SK-N-MC (cell line): ENCODE results near the gene RBM19.
A peak's percentile ranks its signal among the peaks of the same experiment; 100 is the strongest.
"Not testable (repeated sequence)": the region's sequence is repeated elsewhere in the genome, so short reads cannot be mapped to it uniquely, and the experiment has no call there.

Experiments used
- DNase-seq: peaks from one replicate; pipeline ENCODE4 v3.0.0-alpha.2; 2011; ENCODE audit warnings: low read depth, low spot score
- H3K27ac ChIP-seq: fragments of 200-600 bp; sonication (generic); 2 replicates; pipeline ENCODE4 v1.5.1; 2016; ENCODE audit warnings: mixed run types
- H3K36me3 ChIP-seq: fragments of 200-600 bp; sonication (generic); 2 replicates; pipeline ENCODE4 v1.6.1; 2017; ENCODE audit warnings: antibody characterized with exemption, low read length, mixed read lengths; ENCODE audit not compliant: insufficient read depth
- H3K4me3 ChIP-seq: fragments of 200-600 bp; sonication (generic); 2 replicates; pipeline ENCODE4 v1.5.1; 2016
- H3K9ac ChIP-seq: fragments of 200-600 bp; sonication (generic); 2 replicates; pipeline ENCODE4 v1.8.0; 2017; ENCODE audit warnings: mixed run types, mixed read lengths; ENCODE audit not compliant: insufficient read length
- H3K9me3 ChIP-seq: fragments of 200-600 bp; sonication (generic); 2 replicates; pipeline ENCODE4 v1.6.1; 2017; ENCODE audit warnings: low read depth, mild to moderate bottlenecking, antibody characterized with exemption, low read length, moderate library complexity, mixed read lengths
- EZH2 ChIP-seq: fragments of 200-600 bp; sonication (generic); IDR thresholded peaks from one replicate; pipeline ENCODE4 v1.6.1; 2017; ENCODE audit warnings: antibody characterized with exemption
- FOXP2 ChIP-seq: optimal IDR thresholded peaks from 2 replicates; pipeline ENCODE3; 2011; ENCODE audit warnings: mild to moderate bottlenecking, moderate library complexity; ENCODE audit not compliant: insufficient read depth; ENCODE audit errors: extremely low read length, control extremely low read depth
- POLR2AphosphoS5 ChIP-seq: IDR thresholded peaks from 2 replicates; pipeline ENCODE4 v1.6.1; 2012; ENCODE audit warnings: mild to moderate bottlenecking, low read depth, low read length, borderline replicate concordance

The RBM19 gene

DNA sequence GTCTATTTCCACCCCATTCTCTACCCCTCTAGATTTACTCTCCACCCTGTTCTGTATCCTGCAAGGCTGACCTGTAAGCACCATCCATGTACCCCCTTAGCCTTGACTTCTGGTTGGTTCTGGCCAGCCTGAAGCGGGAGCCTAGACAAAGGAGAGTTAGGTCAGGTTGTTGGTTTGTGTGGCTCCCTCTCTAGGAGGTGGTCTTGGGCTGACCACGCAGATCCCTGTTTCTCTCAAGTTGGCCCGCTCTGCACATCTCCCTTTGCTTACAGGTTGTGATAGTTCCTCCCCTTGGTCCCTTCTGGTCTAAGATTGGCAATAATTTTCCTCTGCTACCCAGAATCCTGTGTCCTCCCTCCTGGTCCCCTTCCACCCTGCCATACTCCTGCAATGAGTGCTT is 38.3 kb upstream of the RBM19 start:
- TF ChIP-seq EZH2 = no peak
- TF ChIP-seq POLR2AphosphoS5 = no peak
- TF ChIP-seq FOXP2 = no peak

DNA sequence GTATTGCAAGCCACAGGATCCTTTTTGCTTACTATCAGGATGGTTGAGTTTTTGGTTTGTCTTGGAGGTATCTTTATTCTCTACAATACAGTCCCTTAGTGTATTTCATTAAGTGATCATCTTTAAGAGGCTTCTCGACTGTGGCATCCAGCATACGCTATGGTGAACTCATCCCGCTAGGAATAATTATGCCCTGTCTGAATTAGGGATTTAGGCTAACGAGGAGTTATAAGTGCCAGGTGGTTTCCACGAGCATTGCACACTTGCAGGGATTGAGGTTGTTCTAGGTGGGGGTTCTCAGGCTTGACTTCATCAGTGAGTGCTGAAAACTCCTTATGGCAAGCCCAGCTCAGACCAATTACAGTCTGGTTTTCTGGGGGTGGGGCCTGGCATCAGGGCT is 37.2 kb upstream of the RBM19 start:
- TF ChIP-seq POLR2AphosphoS5 = no peak
- TF ChIP-seq EZH2 = peak; percentile 71
- no peaks in the 10 kb centered on the region for H3K36me3 ChIP-seq
- no peak overlapping the region for H3K9ac ChIP-seq
- no peaks in the 10 kb centered on the region for H3K9me3 ChIP-seq
- DNase-seq = no peak
- no peak overlapping the region for H3K27ac ChIP-seq
- no peak overlapping the region for H3K4me3 ChIP-seq

More for the DNA sequence above, 38.3 kb upstream of the RBM19 start:
- Histone ChIP-seq H3K9me3 (no peaks in the 10 kb centered on the region), H3K36me3 (no peaks in the 10 kb centered on the region), H3K27ac (no peak overlapping the region), H3K9ac (no peak overlapping the region), H3K4me3 (no peak overlapping the region)
- no peak for DNase-seq

DNA sequence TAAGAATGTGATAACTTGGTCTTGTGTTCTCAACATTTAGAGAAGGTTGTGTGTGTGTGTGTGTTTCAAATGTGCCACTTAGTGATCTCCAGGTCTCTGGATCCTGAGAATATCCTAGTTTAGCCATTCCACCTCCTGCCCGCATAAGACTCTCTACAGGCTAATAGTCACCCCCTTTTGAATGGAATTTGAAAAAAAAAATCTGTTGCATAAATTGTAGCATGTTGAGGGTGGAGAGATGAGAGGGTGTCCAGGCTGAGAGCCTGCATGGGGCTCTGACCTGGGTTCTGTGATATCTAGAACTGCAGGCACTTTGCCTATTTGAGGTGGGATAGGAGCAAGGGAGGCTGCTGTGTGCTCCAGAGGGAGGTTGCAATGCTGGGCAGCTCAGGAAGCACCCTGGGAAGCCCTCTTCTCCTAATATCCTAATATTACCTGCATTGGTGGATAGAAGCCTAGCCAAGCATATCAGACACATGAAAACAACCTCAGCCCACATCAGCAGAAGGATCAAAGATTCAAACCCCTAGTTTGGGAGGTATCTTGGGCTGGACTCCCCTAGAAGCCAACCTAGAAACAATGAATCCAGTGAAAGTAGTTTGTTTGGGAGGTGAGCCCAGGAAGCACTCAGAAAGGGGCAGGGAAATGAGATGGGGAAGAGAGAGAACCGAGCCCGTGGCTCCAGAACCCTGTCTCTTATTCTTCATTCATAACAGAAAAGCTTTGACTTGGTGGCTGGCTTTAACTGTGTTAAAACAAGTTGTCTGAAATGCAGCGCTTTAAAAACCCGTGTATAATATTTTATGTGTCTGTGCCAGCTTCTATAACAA is 35.6 kb upstream of the RBM19 start:
- TF ChIP-seq EZH2 = no peak
- no peak for TF ChIP-seq FOXP2
- no peak for TF ChIP-seq POLR2AphosphoS5

DNA sequence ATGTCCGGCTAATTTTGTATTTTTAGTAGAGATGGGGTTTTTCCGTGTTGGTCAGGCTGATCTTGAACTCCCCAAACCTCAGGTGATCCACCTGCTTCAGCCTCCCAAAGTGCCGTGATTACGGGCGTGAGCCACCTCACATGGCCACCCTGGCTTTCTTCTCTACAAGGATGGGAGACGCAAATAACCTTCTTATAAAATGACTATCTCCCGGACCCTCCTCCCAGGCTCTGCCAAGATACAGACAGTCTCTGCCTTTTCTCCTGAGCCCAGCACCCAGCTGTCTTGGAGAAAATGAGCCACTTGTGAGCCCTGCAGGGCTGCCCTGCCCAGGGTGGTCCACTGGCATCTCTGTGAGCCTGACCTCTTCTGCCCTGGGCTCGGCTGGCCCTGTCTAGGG is 34.7 kb upstream of the RBM19 start:
- no peak for TF ChIP-seq EZH2
- no peak for TF ChIP-seq FOXP2
- no peak for TF ChIP-seq POLR2AphosphoS5

More for the DNA sequence above, 35.6 kb upstream of the RBM19 start:
- H3K9ac ChIP-seq = no peak overlapping the region
- no peaks in the 10 kb centered on the region for H3K36me3 ChIP-seq
- no peak overlapping the region for H3K4me3 ChIP-seq
- no peaks in the 10 kb centered on the region for H3K9me3 ChIP-seq
- no peak overlapping the region for H3K27ac ChIP-seq
- no peak for DNase-seq

DNA sequence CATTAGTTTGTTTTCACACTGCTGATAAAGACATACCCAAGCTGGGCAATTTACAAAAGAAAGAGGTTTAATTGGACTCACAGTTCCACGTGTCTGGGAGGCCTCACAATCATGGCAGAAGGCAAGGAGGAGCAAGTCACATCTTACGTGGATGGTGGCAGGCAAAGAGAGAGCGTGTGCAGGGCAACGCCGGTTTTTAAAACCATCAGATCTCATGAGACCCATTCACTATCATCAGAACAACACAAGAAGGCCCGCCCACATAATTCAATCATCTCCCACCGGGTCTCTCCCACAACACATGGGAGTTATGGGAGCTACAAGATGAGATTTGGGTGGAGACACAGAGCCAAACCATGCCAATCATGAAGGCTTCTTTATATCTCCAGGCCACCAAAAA is 34.1 kb upstream of the RBM19 start:
- not testable (repeated sequence) for H3K36me3 ChIP-seq, H3K9me3 ChIP-seq, DNase-seq, H3K9ac ChIP-seq, H3K4me3 ChIP-seq, H3K27ac ChIP-seq

More for the DNA sequence above, 34.7 kb upstream of the RBM19 start:
- Histone ChIP-seq H3K4me3 (no peak overlapping the region), H3K27ac (no peak overlapping the region), H3K9ac (no peak overlapping the region), H3K36me3 (no peaks in the 10 kb centered on the region), H3K9me3 (no peaks in the 10 kb centered on the region)
- no peak for DNase-seq

DNA sequence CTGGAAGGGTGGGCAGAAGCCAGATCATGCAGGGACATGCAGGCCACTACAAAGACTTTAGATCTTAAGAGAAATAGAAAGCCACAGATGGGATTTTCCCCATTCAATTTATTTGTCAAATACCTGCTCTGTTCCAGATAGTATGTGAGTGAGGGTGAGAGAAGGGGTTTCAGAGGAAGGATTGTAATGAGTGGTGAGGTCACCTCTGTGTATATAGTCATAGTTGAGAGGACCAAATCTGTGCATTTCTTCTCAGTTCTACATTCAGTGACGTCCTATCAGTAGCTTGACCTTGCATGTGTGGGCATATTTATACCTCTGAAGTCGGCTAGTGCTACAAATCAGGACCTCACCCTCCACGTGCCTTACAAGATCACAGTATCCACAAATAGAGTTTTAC is 31.2 kb upstream of the RBM19 start:
- Histone ChIP-seq H3K4me3 (no peak overlapping the region), H3K9ac (no peak overlapping the region), H3K9me3 (no peaks in the 10 kb centered on the region), H3K27ac (no peak overlapping the region), H3K36me3 (no peaks in the 10 kb centered on the region)
- TF ChIP-seq FOXP2 (no peak), POLR2AphosphoS5 (no peak), EZH2 (no peak)
- DNase-seq = no peak

DNA sequence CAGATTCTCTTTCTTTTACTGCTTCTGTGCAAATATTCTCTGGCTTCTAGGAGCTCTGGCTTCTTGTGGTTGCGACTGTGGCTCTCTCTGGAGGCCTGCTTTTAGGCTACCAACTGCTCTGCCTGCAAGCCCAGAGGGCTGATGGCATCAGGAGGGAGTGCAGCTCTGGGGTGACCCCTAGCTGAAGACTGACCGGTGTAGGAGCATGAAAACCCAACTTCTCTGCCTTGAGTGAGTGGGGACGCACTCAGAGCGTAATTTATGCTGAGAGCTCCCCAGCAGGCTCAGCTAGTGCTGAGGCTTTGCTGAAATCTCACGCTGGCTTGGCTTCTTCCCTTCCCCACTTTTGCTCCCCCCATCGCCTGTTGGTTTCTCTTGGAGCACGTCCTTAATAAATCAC is 29.9 kb upstream of the RBM19 start:
- Histone ChIP-seq H3K9me3 (no peaks in the 10 kb centered on the region), H3K36me3 (no peaks in the 10 kb centered on the region), H3K27ac (no peak overlapping the region), H3K9ac (no peak overlapping the region), H3K4me3 (no peak overlapping the region)
- TF ChIP-seq POLR2AphosphoS5 (no peak), FOXP2 (no peak), EZH2 (no peak)
- DNase-seq = no peak

DNA sequence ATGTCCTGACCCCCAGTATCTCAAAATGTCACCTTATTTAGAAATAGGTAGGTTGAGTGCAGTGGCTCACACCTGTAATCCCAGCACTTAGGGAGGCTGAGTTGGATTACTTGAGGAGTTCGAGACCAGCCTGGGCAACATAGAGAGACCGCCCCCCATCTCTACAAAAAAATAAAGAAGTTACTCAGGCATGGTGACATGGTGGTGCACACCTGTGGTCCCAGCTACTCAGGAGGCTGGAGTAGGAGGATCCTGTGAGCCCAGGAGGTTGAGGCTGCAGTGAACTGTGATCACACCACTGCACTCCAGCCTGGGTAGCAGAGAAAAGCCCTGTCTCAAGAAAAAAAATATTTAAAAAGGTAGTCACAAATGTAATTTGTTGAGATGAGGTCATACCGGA is 27.9 kb upstream of the RBM19 start:
- Histone ChIP-seq H3K9me3 (no peaks in the 10 kb centered on the region), H3K4me3 (no peak overlapping the region), H3K9ac (no peak overlapping the region), H3K27ac (no peak overlapping the region), H3K36me3 (no peaks in the 10 kb centered on the region)
- TF ChIP-seq FOXP2 (no peak), EZH2 (no peak), POLR2AphosphoS5 (no peak)
- DNase-seq = no peak

DNA sequence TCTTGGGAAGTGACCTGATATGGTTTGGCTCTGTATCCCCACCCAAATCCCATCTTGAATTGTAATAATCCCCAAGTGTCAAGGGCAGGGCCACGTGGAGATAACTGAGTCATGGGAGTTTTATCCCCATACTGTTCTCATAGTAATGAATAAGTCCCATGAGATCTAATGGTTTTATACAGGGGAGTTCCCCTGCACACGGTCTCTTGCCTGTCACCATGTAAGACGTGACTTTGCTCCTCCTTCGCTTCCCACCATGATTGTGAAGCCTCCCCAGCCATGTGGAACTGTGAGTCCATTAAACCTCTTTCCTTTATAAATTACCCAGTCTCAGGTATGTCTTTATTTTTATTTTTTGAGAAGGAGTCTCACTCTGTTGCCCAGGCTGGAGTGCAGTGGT is 26.6 kb upstream of the RBM19 start:
- H3K9ac ChIP-seq, DNase-seq, H3K27ac ChIP-seq, H3K4me3 ChIP-seq, H3K9me3 ChIP-seq, H3K36me3 ChIP-seq: not testable (repeated sequence)
